PC-3 (cell line): ENCODE results near the gene HS2ST1.

Source experiments
- EZH2 ChIP-seq: fragments of 300-600 bp; sonication (generic); IDR thresholded peaks from one replicate; pipeline ENCODE4 v1.6.1; 2017; ENCODE audit warnings: antibody characterized with exemption, mild to moderate bottlenecking, low read length; ENCODE audit not compliant: unreplicated experiment
- EZH2phosphoT487 ChIP-seq: fragments of 300-600 bp; sonication (generic); IDR thresholded peaks from 2 replicates; pipeline ENCODE4 v1.6.1; 2018; ENCODE audit warnings: mild to moderate bottlenecking, antibody characterized with exemption, low read length, borderline replicate concordance
- TF ChIP-seq, protein P1 (sequence below): fragments of 300-600 bp; sonication (generic); conservative IDR thresholded peaks from 2 replicates; pipeline ENCODE4 v1.5.1; 2017; ENCODE audit warnings: antibody characterized with exemption, low read depth, mild to moderate bottlenecking, low read length

DNA sequence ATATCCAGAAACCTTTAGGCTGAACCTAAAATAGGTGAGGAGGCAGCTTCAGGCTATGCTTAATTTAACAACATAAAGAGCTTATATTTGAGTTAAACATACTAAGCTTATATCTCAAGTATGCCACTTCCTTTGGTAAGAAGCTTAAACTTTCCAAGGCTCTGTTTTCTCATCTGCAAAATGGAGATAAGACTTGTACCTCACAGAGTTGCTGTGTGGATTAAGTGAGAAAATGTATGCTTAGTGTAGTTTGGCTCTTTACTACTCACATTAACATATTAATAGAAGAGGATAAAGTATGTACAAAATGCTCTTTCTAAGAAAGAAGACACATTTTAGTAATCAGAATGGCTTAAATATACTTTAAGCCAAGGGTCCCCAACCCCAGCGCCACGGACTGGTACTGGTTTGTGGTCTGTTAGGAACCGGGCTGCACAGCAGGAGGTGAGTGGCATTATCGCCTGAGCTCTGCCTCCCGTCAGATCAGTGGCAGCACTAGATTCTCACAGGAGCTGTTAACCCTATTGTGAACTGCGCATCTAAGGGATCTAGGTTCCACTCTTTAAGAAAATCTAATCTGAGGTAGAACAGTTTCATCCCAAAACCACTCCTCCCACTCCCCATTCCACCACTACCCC is 77.2 kb downstream of the HS2ST1 start:
- TF ChIP-seq EZH2 (no peak), EZH2phosphoT487 (no peak)
- TF ChIP-seq, protein P1, sequence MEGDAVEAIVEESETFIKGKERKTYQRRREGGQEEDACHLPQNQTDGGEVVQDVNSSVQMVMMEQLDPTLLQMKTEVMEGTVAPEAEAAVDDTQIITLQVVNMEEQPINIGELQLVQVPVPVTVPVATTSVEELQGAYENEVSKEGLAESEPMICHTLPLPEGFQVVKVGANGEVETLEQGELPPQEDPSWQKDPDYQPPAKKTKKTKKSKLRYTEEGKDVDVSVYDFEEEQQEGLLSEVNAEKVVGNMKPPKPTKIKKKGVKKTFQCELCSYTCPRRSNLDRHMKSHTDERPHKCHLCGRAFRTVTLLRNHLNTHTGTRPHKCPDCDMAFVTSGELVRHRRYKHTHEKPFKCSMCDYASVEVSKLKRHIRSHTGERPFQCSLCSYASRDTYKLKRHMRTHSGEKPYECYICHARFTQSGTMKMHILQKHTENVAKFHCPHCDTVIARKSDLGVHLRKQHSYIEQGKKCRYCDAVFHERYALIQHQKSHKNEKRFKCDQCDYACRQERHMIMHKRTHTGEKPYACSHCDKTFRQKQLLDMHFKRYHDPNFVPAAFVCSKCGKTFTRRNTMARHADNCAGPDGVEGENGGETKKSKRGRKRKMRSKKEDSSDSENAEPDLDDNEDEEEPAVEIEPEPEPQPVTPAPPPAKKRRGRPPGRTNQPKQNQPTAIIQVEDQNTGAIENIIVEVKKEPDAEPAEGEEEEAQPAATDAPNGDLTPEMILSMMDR = no peak
